Mesodermal cell (in vitro differentiated cells): ENCODE data around the gene TMEFF1.
"Not testable (repeated sequence)": the region's sequence is repeated elsewhere in the genome, so short reads cannot be mapped to it uniquely, and the experiment has no call there.

Source experiments
- H3K27ac ChIP-seq: 2 replicates; pipeline ENCODE4 v1.7.0; 2013; ENCODE audit warnings: mild to moderate bottlenecking, low read depth, low read length, moderate library complexity; ENCODE audit not compliant: severe bottlenecking
- H3K36me3 ChIP-seq: 2 replicates; pipeline ENCODE4 v1.7.1; 2013; ENCODE audit warnings: mild to moderate bottlenecking, low read length, moderate library complexity; ENCODE audit not compliant: control insufficient read depth, insufficient read depth
- H3K4me1 ChIP-seq: one replicate; pipeline ENCODE4 v1.7.1; 2013; ENCODE audit warnings: mild to moderate bottlenecking, low read length; ENCODE audit not compliant: insufficient read depth, control insufficient read depth, poor library complexity, severe bottlenecking
- H3K4me3 ChIP-seq: 2 replicates; pipeline ENCODE4 v1.7.0; 2013; ENCODE audit warnings: low read length, control low read depth, mild to moderate bottlenecking; ENCODE audit not compliant: insufficient read depth, poor library complexity, severe bottlenecking; ENCODE audit errors: extremely low read depth
- H3K9me3 ChIP-seq: 2 replicates; pipeline ENCODE4 v1.7.1; 2013; ENCODE audit warnings: mild to moderate bottlenecking, low read length, moderate library complexity; ENCODE audit not compliant: control insufficient read depth
- WGBS, 2 experiments: methylation state at CpG; one replicate each; pipeline ENCODE4 v1.1.5; 2013; ENCODE audit warnings: missing lambda C conversion rate in 2 of 2; ENCODE audit not compliant: insufficient coverage in 2 of 2; 5-methylcytosine and 5-hydroxymethylcytosine counted together

TMEFF1 gene

GRCh38 chr9:100492952-100493351 lies 20.0 kb downstream of the TMEFF1 start:
- Histone ChIP-seq H3K27ac (no peak overlapping the region), H3K36me3 (no peaks in the 10 kb centered on the region), H3K9me3 (no peaks in the 10 kb centered on the region), H3K4me1 (peaks cover 10% of the 10 kb centered on the region), H3K4me3 (no peak overlapping the region)
- 100% methylated on average over 1 of the region's 2 CpGs for WGBS, 2 experiments

GRCh38 chr9:100498592-100498991 lies 25.6 kb downstream of the TMEFF1 start:
- no CpG with 5 or more reads among the region's 5 CpGs for WGBS, 2 experiments
- no peaks in the 10 kb centered on the region for H3K9me3 ChIP-seq
- peaks cover 5% of the 10 kb centered on the region for H3K36me3 ChIP-seq
- H3K27ac ChIP-seq = no peak overlapping the region
- no peaks in the 10 kb centered on the region for H3K4me1 ChIP-seq
- H3K4me3 ChIP-seq = no peak overlapping the region

GRCh38 chr9:100499460-100499859 lies 26.5 kb downstream of the TMEFF1 start:
- Histone ChIP-seq H3K36me3 (peaks cover 13% of the 10 kb centered on the region), H3K9me3 (no peaks in the 10 kb centered on the region), H3K27ac (no peak overlapping the region), H3K4me3 (no peak overlapping the region), H3K4me1 (no peaks in the 10 kb centered on the region)
- WGBS, 2 experiments = 82% methylated on average over 2 of the region's 4 CpGs; no CpG with 5 or more reads in 1 of the 2 experiments

GRCh38 chr9:100499866-100500265 lies 26.9 kb downstream of the TMEFF1 start:
- H3K4me3 ChIP-seq = no peak overlapping the region
- H3K36me3 ChIP-seq = peaks cover 16% of the 10 kb centered on the region
- no peaks in the 10 kb centered on the region for H3K4me1 ChIP-seq
- H3K9me3 ChIP-seq = no peaks in the 10 kb centered on the region
- 100% methylated on average over 1 to 2 of the region's 2 CpGs for WGBS, 2 experiments
- H3K27ac ChIP-seq = no peak overlapping the region

GRCh38 chr9:100505564-100506159 lies 32.7 kb downstream of the TMEFF1 start:
- Histone ChIP-seq H3K36me3 (peaks cover 32% of the 10 kb centered on the region), H3K9me3 (no peaks in the 10 kb centered on the region), H3K4me1 (no peaks in the 10 kb centered on the region), H3K4me3 (no peak overlapping the region), H3K27ac (no peak overlapping the region)
- WGBS, 2 experiments = 57% methylated on average over 2 of the region's 4 CpGs; no CpG with 5 or more reads in 1 of the 2 experiments

GRCh38 chr9:100507350-100507749 lies 34.4 kb downstream of the TMEFF1 start:
- not testable (repeated sequence) for H3K4me3 ChIP-seq, H3K27ac ChIP-seq, H3K4me1 ChIP-seq, H3K9me3 ChIP-seq
- peaks cover 38% of the 10 kb centered on the region for H3K36me3 ChIP-seq

- Histone ChIP-seq H3K27ac (no peak overlapping the region), H3K9me3 (no peaks in the 10 kb centered on the region), H3K4me1 (no peaks in the 10 kb centered on the region), H3K4me3 (no peak overlapping the region), H3K36me3 (peaks cover 26% of the 10 kb centered on the region)
- no CpG with 5 or more reads among the region's 1 CpG for WGBS, 2 experiments
Measured at GRCh38 chr9:100511205-100511604, 38.3 kb downstream of the TMEFF1 start.

- Histone ChIP-seq H3K4me1 (no peaks in the 10 kb centered on the region), H3K27ac (peak overlapping the region; percentile 54), H3K4me3 (no peak overlapping the region), H3K9me3 (no peaks in the 10 kb centered on the region), H3K36me3 (peaks cover 20% of the 10 kb centered on the region)
- 83 to 94% methylated on average over 2 to 3 of the region's 6 CpGs for WGBS, 2 experiments
Measured at GRCh38 chr9:100515578-100516494, 42.9 kb downstream of the TMEFF1 start.

- no peaks in the 10 kb centered on the region for H3K4me1 ChIP-seq
- WGBS, 2 experiments = no CpG with 5 or more reads among the region's 3 CpGs
- H3K9me3 ChIP-seq = no peaks in the 10 kb centered on the region
- no peak overlapping the region for H3K27ac ChIP-seq
- H3K4me3 ChIP-seq = no peak overlapping the region
- H3K36me3 ChIP-seq = peaks cover 32% of the 10 kb centered on the region
Measured at GRCh38 chr9:100521282-100521681, 48.3 kb downstream of the TMEFF1 start.

GRCh38 chr9:100525563-100525962 lies 52.6 kb downstream of the TMEFF1 start:
- Histone ChIP-seq H3K9me3 (no peaks in the 10 kb centered on the region), H3K36me3 (peaks cover 26% of the 10 kb centered on the region), H3K27ac (no peak overlapping the region), H3K4me3 (no peak overlapping the region), H3K4me1 (no peaks in the 10 kb centered on the region)
- WGBS, 2 experiments = no CpG with 5 or more reads among the region's 2 CpGs
